Ovary (tissue), 9 donors: ENCODE data around the gene CTNNA3. TPM values are rescaled to one million over a fixed set of nuclear protein-coding genes. Genes with fewer than 3 reads are reported as not detected.

Source experiments
- DNase-seq, 5 donors: peaks; one replicate each; pipeline ENCODE4 v3.0.0-alpha.2; 2019 to 2020
- H3K27ac ChIP-seq, 2 donors: fragments of 200-600 bp; one replicate each; pipeline versions ENCODE4 v1.5.1 to v1.8.0; 2019 to 2022
- H3K27me3 ChIP-seq: fragments of 200-600 bp; one replicate; pipeline ENCODE4 v1.8.0; 2022
- H3K36me3 ChIP-seq: fragments of 200-600 bp; sonication (generic); one replicate; pipeline ENCODE4 v1.5.1; 2019
- H3K4me1 ChIP-seq: one replicate; pipeline ENCODE4 v1.8.1; 2013; ENCODE audit warnings: mild to moderate bottlenecking, moderate library complexity; ENCODE audit not compliant: insufficient read depth
- H3K4me3 ChIP-seq: fragments of 200-600 bp; sonication (generic); one replicate; pipeline ENCODE4 v1.5.1; 2017
- H3K9me3 ChIP-seq, 2 donors: fragments of 200-600 bp in 1 of 2; sonication (generic) in 1 of 2; one replicate each; pipeline versions ENCODE4 v1.5.1 to v1.8.1; 2013 to 2019; ENCODE audit warnings: mild to moderate bottlenecking in 1 of 2, moderate library complexity in 1 of 2
- CTCF ChIP-seq, 3 donors: fragments of 450-650 bp in 2 of 3; fragments of 200-600 bp in 1 of 3; IDR thresholded peaks; one replicate each; pipeline versions ENCODE4 v1.5.1 to v1.8.0; 2016 to 2022; ENCODE audit warnings: antibody characterized with exemption in 3 of 3, mild to moderate bottlenecking in 1 of 3
- EP300 ChIP-seq: sonication (generic); formaldehyde crosslinking; IDR thresholded peaks from one replicate; pipeline ENCODE4 v1.6.1; 2017; ENCODE audit warnings: antibody characterized with exemption
- POLR2A ChIP-seq: fragments of 450-650 bp; IDR thresholded peaks from one replicate; pipeline ENCODE4 v1.6.1; 2017; ENCODE audit warnings: antibody characterized with exemption, mild to moderate bottlenecking, moderate library complexity
- WGBS, 3 donors: extraction: QIAGEN DNeasy Blood & Tissue Kit in 1 of 3; methylation state at CpG; one replicate each; pipeline versions ENCODE4 v1.1.5 to v1.1.7; 2013 to 2017; 5-methylcytosine and 5-hydroxymethylcytosine counted together
- intact Hi-C, 4 donors: fragments of 100-400 bp; cut with DNase I; formaldehyde crosslinking; loops; one replicate each; pipeline versions ENCODE4 v1.11.0 to v1.15.1; 2022 to 2023
- polyA plus RNA-seq, 2 donors: library from polyadenylated mRNA; stranded (reverse); fragments of 200-250 nt in 1 of 2; fragments of 350-450 nt in 1 of 2; fragmentation: Illumina TruSeq in 1 of 2; extraction: RNeasy Lipid Tissue Mini Kit (QIAGEN cat#74804) in 1 of 2; gene quantifications; one replicate each; pipeline ENCODE4 v1.2.3, GENCODE V29; 2013 to 2014
- total RNA-seq, 7 donors: library from RNA; depleted of rRNA in 2 of 7; stranded (reverse); fragments of >200 nt in 2 of 7; fragmentation: NEBNext Ultra II Directional in 3 of 7; extraction: Animal tissue kit (Norgen Biotek cat#: 25700) in 3 of 7; gene quantifications; one replicate each; pipeline versions ENCODE4 v1.1.0 to v1.2.4, GENCODE V29; 2016 to 2023
- donor health status: DM: no; HTN: no; CAD: no; lungs with moderate emphysema.
- donor health status: DM: no; HTN: no; CAD: no.
- donor health status: Bipolar disorder and iron deficiency.
- donor health status: DM: yes; HTN: yes; CAD: no.
- donor health status: DM: no; HTN: no; CAD: no.
- donor health status: DM: yes; HTN: yes; CAD: no.

Gene CTNNA3
- total and polyA plus RNA-seq, 9 donors: 1.9 to 9.7 (median 4.0) TPM

- no peak for DNase-seq
Measured at GRCh38 chr10:67144530-67144929, 551.5 kb downstream of the CTNNA3 start.

GRCh38 chr10:67141300-67141699 is 554.7 kb downstream of the CTNNA3 start:
- intact Hi-C loops: no loop called here
- 77 to 91% (median 79%) methylated on average over 6 of the region's 6 CpGs for WGBS, 3 donors
- no peak for DNase-seq
- no peaks in the 10 kb centered on the region for H3K9me3 ChIP-seq
- H3K4me3 ChIP-seq: no peak overlapping the region
- no peaks in the 10 kb centered on the region for H3K4me1 ChIP-seq
- no peaks in the 10 kb centered on the region for H3K36me3 ChIP-seq
- TF ChIP-seq POLR2A: no peak
- no peak for TF ChIP-seq CTCF (IDR thresholded peaks at IDR 0.05)
- TF ChIP-seq EP300: no peak
- H3K27ac ChIP-seq: no peak overlapping the region
- H3K27me3 ChIP-seq: no peaks in the 10 kb centered on the region

More at GRCh38 chr10:67144530-67144929, 551.5 kb downstream of the CTNNA3 start:
- H3K36me3 ChIP-seq: no peaks in the 10 kb centered on the region
- H3K4me3 ChIP-seq: no peak overlapping the region
- TF ChIP-seq CTCF (IDR thresholded peaks at IDR 0.05): no peak
- no peak for TF ChIP-seq POLR2A
- no peak for TF ChIP-seq EP300
- WGBS, 3 donors: 93 to 99% (median 97%) methylated on average over 1 of the region's 1 CpG
- H3K27me3 ChIP-seq: no peaks in the 10 kb centered on the region
- no peaks in the 10 kb centered on the region for H3K9me3 ChIP-seq
- H3K4me1 ChIP-seq: peaks cover 2% of the 10 kb centered on the region
- no peak overlapping the region for H3K27ac ChIP-seq
- intact Hi-C loops: no loop called here

GRCh38 chr10:67140641-67141040 is 555.4 kb downstream of the CTNNA3 start:
- Histone ChIP-seq H3K4me3 (no peak overlapping the region), H3K9me3 (no peaks in the 10 kb centered on the region), H3K27ac (no peak overlapping the region), H3K27me3 (no peaks in the 10 kb centered on the region), H3K36me3 (no peaks in the 10 kb centered on the region), H3K4me1 (no peaks in the 10 kb centered on the region)
- intact Hi-C loops: no loop called here
- TF ChIP-seq EP300 (no peak), POLR2A (no peak), CTCF (IDR thresholded peaks at IDR 0.05) (no peak)
- no peak for DNase-seq
- 73 to 80% (median 73%) methylated on average over 2 of the region's 2 CpGs for WGBS, 3 donors

GRCh38 chr10:67127441-67127840 is 568.6 kb downstream of the CTNNA3 start:
- TF ChIP-seq CTCF (IDR thresholded peaks at IDR 0.05): no peak
- no peak for TF ChIP-seq POLR2A
- TF ChIP-seq EP300: no peak
- Histone ChIP-seq H3K27me3 (no peaks in the 10 kb centered on the region), H3K4me3 (no peak overlapping the region), H3K36me3 (no peaks in the 10 kb centered on the region), H3K9me3 (no peaks in the 10 kb centered on the region), H3K4me1 (no peaks in the 10 kb centered on the region), H3K27ac (no peak overlapping the region)
- DNase-seq: no peak
- intact Hi-C loops: no loop called here
- 86 to 97% (median 93%) methylated on average over 2 of the region's 2 CpGs for WGBS, 3 donors
